Keratinocyte (primary cell): Measurements from ENCODE around the gene POLR2L. TPM values are rescaled to one million over a fixed set of nuclear protein-coding genes. Genes with fewer than 3 reads are reported as not detected.

Experiments
- DNase-seq: peaks from one replicate; pipeline ENCODE4 v3.0.0-alpha.2; 2011; ENCODE audit warnings: low read depth, missing footprints, low spot score
- FAIRE-seq: peaks from 2 replicates; lab custom pipeline; 2011; peaks lifted over from hg19 to GRCh38; lab: Jason Lieb, UNC
- H2AFZ ChIP-seq: 2 replicates; pipeline ENCODE4 v1.6.0; 2012; ENCODE audit warnings: low read length, control low read depth, inconsistent platforms; ENCODE audit not compliant: control insufficient read depth
- H3K27ac ChIP-seq: 2 replicates; pipeline ENCODE4 v1.5.1; 2011; ENCODE audit warnings: low read length; ENCODE audit not compliant: control insufficient read depth, insufficient read depth
- H3K27me3 ChIP-seq: 3 replicates; pipeline ENCODE4 v1.6.0; 2011; ENCODE audit warnings: low read length; ENCODE audit not compliant: control insufficient read depth, insufficient read depth; ENCODE audit errors: extremely low read depth
- H3K36me3 ChIP-seq, 2 experiments: 2 replicates in 1 of 2; 3 replicates in 1 of 2; pipeline ENCODE4 v1.5.1; 2011; ENCODE audit warnings: low read length in 2 of 2, mild to moderate bottlenecking in 1 of 2; ENCODE audit not compliant: control insufficient read depth in 2 of 2, insufficient read depth in 2 of 2; ENCODE audit errors: extremely low read depth in 1 of 2
- H3K4me1 ChIP-seq: 3 replicates; pipeline ENCODE4 v1.5.1; 2011; ENCODE audit warnings: low read length; ENCODE audit not compliant: control insufficient read depth, insufficient read depth; ENCODE audit errors: extremely low read depth
- H3K4me2 ChIP-seq: 3 replicates; pipeline ENCODE4 v1.6.0; 2011; ENCODE audit warnings: low read depth, low read length; ENCODE audit not compliant: control insufficient read depth, insufficient read depth; ENCODE audit errors: extremely low read depth
- H3K4me3 ChIP-seq, 3 experiments: fragments of 200-600 bp in 1 of 3; sonication (generic) in 1 of 3; 2 replicates in 2 of 3; 3 replicates in 1 of 3; pipeline ENCODE4 v1.5.1; 2011 to 2016; ENCODE audit warnings: low read length in 3 of 3, mild to moderate bottlenecking in 3 of 3, control low read depth in 2 of 3, inconsistent platforms in 1 of 3, low read depth in 1 of 3, mixed read lengths in 1 of 3, mixed run types in 1 of 3, moderate library complexity in 1 of 3; ENCODE audit not compliant: control insufficient read depth in 2 of 3, insufficient read depth in 2 of 3; ENCODE audit errors: extremely low read depth in 1 of 3
- H3K79me2 ChIP-seq: 2 replicates; pipeline ENCODE4 v1.6.0; 2012; ENCODE audit warnings: low read length; ENCODE audit not compliant: control insufficient read depth, insufficient read depth
- H3K9ac ChIP-seq: 3 replicates; pipeline ENCODE4 v1.6.0; 2011; ENCODE audit warnings: low read length; ENCODE audit not compliant: control insufficient read depth, insufficient read depth; ENCODE audit errors: extremely low read depth
- H3K9me1 ChIP-seq: 3 replicates; pipeline ENCODE4 v1.6.0; 2011; ENCODE audit warnings: low read length; ENCODE audit not compliant: control insufficient read depth, insufficient read depth; ENCODE audit errors: extremely low read depth
- H3K9me3 ChIP-seq: 2 replicates; pipeline ENCODE4 v1.5.1; 2012; ENCODE audit warnings: low read depth, low read length; ENCODE audit not compliant: control insufficient read depth
- H4K20me1 ChIP-seq: 3 replicates; pipeline ENCODE4 v1.6.0; 2011; ENCODE audit warnings: low read length; ENCODE audit not compliant: control insufficient read depth, insufficient read depth; ENCODE audit errors: extremely low read depth
- EZH2 ChIP-seq: IDR thresholded peaks from one replicate; pipeline ENCODE4 v1.6.1; 2012; ENCODE audit warnings: inconsistent platforms, mild to moderate bottlenecking, low read length, moderate library complexity
- dilution Hi-C: fragments of 300-500 bp; cut with MboI; formaldehyde crosslinking; loops from one replicate; pipeline ENCODE4 v1.7.0; 2020; ENCODE audit warnings: low sequenced_read_pairs; ENCODE audit not compliant: extremely low pct_ligation_motif_present
- polyA plus RNA-seq, 5 experiments: library from polyadenylated mRNA; depleted of rRNA in 3 of 5; stranded (reverse) in 3 of 5; stranded (forward) in 1 of 5; unstranded in 1 of 5; fragments of >200 nt; gene quantifications; 1 replicate in 1 of 5; 2 replicates in 3 of 5; 3 replicates in 1 of 5; pipeline versions ENCODE4 v1.2.1 to v1.2.3, GENCODE V29; 2011 to 2012; ENCODE audit warnings: missing spikeins in 2 of 5, low read depth in 1 of 5, low replicate concordance in 1 of 5
- TF ChIP-seq, protein P1 (sequence below), 3 experiments: IDR thresholded peaks in 1 of 3; conservative IDR thresholded peaks in 1 of 3; optimal IDR thresholded peaks in 1 of 3; 2 replicates in 2 of 3; 3 replicates in 1 of 3; pipeline versions ENCODE3 to v1.5.1; 2011; ENCODE audit warnings: low read length in 3 of 3, mild to moderate bottlenecking in 3 of 3, moderate library complexity in 2 of 3, control low read depth in 1 of 3, inconsistent platforms in 1 of 3; ENCODE audit not compliant: insufficient read depth in 2 of 3; ENCODE audit errors: extremely low read depth in 1 of 3

POLR2L gene
- polyA plus RNA-seq, 1 donor (not counting 4 experiments of a cell fraction or from before 2014, with no cell fraction given): 145 TPM

DNA sequence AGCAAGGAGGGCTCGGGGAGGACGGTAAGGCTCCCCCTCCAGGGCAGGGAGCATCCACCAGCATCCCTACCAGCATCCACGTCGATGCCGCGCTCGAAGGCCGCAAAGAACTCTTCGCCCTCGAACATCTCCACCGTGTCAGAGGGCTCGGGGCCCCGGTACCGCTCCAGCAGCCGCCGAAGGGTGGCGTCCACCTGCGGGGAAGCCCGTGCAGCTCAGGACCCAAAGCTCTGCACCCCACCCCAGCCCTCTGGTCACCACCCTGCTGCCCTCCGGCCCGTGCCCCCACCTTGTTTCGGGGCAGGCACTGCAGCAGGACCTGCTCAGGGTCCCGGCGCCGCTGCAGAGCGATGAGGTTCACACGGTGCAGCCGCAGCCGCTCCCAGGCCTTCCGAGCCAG lies 41.9 kb downstream of the POLR2L start:
- Histone ChIP-seq H3K4me2 (no peak overlapping the region), H3K9me1 (no peaks in the 10 kb centered on the region), H3K79me2 (no peaks in the 10 kb centered on the region), H3K9ac (no peak overlapping the region), H2AFZ (no peak overlapping the region), H3K4me3 (no peak overlapping the region), H3K4me1 (peaks cover 26% of the 10 kb centered on the region), H3K36me3 (peaks cover 0 to 17% of the 10 kb centered on the region in 2 experiments), H3K9me3 (no peaks in the 10 kb centered on the region), H3K27me3 (no peaks in the 10 kb centered on the region), H3K27ac (no peak overlapping the region), H4K20me1 (no peaks in the 10 kb centered on the region)
- dilution Hi-C loops: no loop called here
- no peak for TF ChIP-seq EZH2
- TF ChIP-seq, protein P1, sequence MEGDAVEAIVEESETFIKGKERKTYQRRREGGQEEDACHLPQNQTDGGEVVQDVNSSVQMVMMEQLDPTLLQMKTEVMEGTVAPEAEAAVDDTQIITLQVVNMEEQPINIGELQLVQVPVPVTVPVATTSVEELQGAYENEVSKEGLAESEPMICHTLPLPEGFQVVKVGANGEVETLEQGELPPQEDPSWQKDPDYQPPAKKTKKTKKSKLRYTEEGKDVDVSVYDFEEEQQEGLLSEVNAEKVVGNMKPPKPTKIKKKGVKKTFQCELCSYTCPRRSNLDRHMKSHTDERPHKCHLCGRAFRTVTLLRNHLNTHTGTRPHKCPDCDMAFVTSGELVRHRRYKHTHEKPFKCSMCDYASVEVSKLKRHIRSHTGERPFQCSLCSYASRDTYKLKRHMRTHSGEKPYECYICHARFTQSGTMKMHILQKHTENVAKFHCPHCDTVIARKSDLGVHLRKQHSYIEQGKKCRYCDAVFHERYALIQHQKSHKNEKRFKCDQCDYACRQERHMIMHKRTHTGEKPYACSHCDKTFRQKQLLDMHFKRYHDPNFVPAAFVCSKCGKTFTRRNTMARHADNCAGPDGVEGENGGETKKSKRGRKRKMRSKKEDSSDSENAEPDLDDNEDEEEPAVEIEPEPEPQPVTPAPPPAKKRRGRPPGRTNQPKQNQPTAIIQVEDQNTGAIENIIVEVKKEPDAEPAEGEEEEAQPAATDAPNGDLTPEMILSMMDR (optimal IDR thresholded peaks at IDR 0.05 in 1 of 3, IDR thresholded peaks at IDR 0.05 in 1 of 3, conservative IDR thresholded peaks at IDR 0.05 in 1 of 3; ENCODE audit: extremely low read depth in 1 of 3, insufficient read depth in 2 of 3, low read length in 3 of 3): no peak
- no peak for DNase-seq
- no peak for FAIRE-seq

GRCh38 chr11:799641-800316 lies 42.5 kb downstream of the POLR2L start:
- Histone ChIP-seq H3K9ac (no peak overlapping the region), H3K36me3 (peaks cover 0 to 17% of the 10 kb centered on the region in 2 experiments), H3K79me2 (no peaks in the 10 kb centered on the region), H3K27ac (no peak overlapping the region), H2AFZ (no peak overlapping the region), H3K4me2 (no peak overlapping the region), H4K20me1 (no peaks in the 10 kb centered on the region), H3K4me1 (peaks cover 29% of the 10 kb centered on the region), H3K27me3 (no peaks in the 10 kb centered on the region), H3K4me3 (no peak overlapping the region), H3K9me3 (no peaks in the 10 kb centered on the region), H3K9me1 (no peaks in the 10 kb centered on the region)
- FAIRE-seq: no peak
- no peak for DNase-seq
- dilution Hi-C loops: no loop called here
- no peak for TF ChIP-seq EZH2
- TF ChIP-seq, protein P1 (optimal IDR thresholded peaks at IDR 0.05 in 1 of 3, IDR thresholded peaks at IDR 0.05 in 1 of 3, conservative IDR thresholded peaks at IDR 0.05 in 1 of 3; ENCODE audit: extremely low read depth in 1 of 3, insufficient read depth in 2 of 3, low read length in 3 of 3): no peak
